Thyroid gland (tissue), 4 donors: ENCODE results near the gene BET1L. TPM values are rescaled to one million over a fixed set of nuclear protein-coding genes. Genes with fewer than 3 reads are reported as not detected.

Source experiments
- DNase-seq, 2 donors: peaks; one replicate each; pipeline ENCODE4 v3.0.0-alpha.2; 2019
- H3K27ac ChIP-seq, 3 donors: fragments of 200-600 bp; sonication (generic); 1 replicate in 2 of 3; 2 replicates in 1 of 3; pipeline ENCODE4 v1.5.1; 2016 to 2019; ENCODE audit warnings: mild to moderate bottlenecking in 1 of 3, moderate library complexity in 1 of 3
- H3K27me3 ChIP-seq: fragments of 200-600 bp; sonication (generic); one replicate; pipeline ENCODE4 v1.5.1; 2019
- H3K36me3 ChIP-seq, 2 donors: fragments of 200-600 bp; sonication (generic); one replicate each; pipeline ENCODE4 v1.5.1; 2016 to 2019
- H3K4me1 ChIP-seq, 2 donors: fragments of 200-600 bp; sonication (generic); one replicate each; pipeline ENCODE4 v1.5.1; 2017 to 2019
- H3K4me3 ChIP-seq, 3 donors: fragments of 200-600 bp; sonication (generic); replicated peaks in 1 of 3; 1 replicate in 2 of 3; 2 replicates in 1 of 3; pipeline ENCODE4 v1.5.1; 2016; ENCODE audit warnings: mild to moderate bottlenecking in 1 of 3
- H3K9me3 ChIP-seq: fragments of 200-600 bp; sonication (generic); one replicate; pipeline ENCODE4 v1.5.1; 2017
- POLR2A ChIP-seq, 2 donors: fragments of 450-650 bp; IDR thresholded peaks; one replicate each; pipeline ENCODE4 v1.6.1; 2017; ENCODE audit warnings: antibody characterized with exemption in 2 of 2, mild to moderate bottlenecking in 2 of 2, moderate library complexity in 1 of 2
- WGBS, 2 donors: methylation state at CpG; one replicate each; pipeline ENCODE4 v1.1.5; 2017; 5-methylcytosine and 5-hydroxymethylcytosine counted together
- intact Hi-C: fragments of 100-400 bp; cut with DNase I; formaldehyde crosslinking; loops from one replicate; pipeline ENCODE4 v1.15.1; 2023
- total RNA-seq, 4 donors: library from RNA; depleted of rRNA; stranded (reverse); fragments of >200 nt; gene quantifications; one replicate each; pipeline ENCODE4 v1.2.3, GENCODE V29; 2016
- TF ChIP-seq, protein P1 (sequence below), 6 experiments: fragments of 200-600 bp in 3 of 6; fragments of 450-650 bp in 3 of 6; sonication (generic) in 3 of 6; IDR thresholded peaks; one replicate each; pipeline ENCODE4 v1.5.1; 2016 to 2019; ENCODE audit warnings: antibody characterized with exemption in 6 of 6, mild to moderate bottlenecking in 2 of 6, inconsistent platforms in 1 of 6, moderate library complexity in 1 of 6

BET1L gene
- total RNA-seq, 4 donors from 2014 or later, result 22.2 to 39.5 (median 33.8) TPM

DNA sequence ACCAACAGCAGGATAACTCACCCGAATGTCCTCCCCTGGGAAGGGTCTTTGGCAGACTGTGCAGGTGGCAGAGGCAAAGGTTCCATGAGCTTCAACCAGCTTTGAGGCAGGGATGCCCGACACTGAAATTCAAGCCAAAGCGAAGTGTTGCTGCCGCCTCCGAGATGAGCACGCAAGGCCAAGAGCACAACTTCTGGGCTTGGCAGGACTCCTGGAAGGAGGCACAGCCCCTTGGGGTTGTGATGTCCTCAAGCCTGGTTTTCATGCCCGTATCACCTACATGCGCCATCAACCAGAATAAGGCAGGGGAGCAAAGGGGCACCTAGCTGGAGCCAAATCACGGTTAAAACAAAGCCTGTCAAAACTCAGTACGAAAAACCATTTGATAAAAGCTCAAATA is 23.2 kb upstream of the BET1L start:
- no peaks in the 10 kb centered on the region for H3K36me3 ChIP-seq
- H3K9me3 ChIP-seq, result no peaks in the 10 kb centered on the region
- no peak for TF ChIP-seq POLR2A (IDR thresholded peaks at IDR 0.05)
- TF ChIP-seq, protein P1, sequence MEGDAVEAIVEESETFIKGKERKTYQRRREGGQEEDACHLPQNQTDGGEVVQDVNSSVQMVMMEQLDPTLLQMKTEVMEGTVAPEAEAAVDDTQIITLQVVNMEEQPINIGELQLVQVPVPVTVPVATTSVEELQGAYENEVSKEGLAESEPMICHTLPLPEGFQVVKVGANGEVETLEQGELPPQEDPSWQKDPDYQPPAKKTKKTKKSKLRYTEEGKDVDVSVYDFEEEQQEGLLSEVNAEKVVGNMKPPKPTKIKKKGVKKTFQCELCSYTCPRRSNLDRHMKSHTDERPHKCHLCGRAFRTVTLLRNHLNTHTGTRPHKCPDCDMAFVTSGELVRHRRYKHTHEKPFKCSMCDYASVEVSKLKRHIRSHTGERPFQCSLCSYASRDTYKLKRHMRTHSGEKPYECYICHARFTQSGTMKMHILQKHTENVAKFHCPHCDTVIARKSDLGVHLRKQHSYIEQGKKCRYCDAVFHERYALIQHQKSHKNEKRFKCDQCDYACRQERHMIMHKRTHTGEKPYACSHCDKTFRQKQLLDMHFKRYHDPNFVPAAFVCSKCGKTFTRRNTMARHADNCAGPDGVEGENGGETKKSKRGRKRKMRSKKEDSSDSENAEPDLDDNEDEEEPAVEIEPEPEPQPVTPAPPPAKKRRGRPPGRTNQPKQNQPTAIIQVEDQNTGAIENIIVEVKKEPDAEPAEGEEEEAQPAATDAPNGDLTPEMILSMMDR (IDR thresholded peaks at IDR 0.05), result no peak
- H3K4me3 ChIP-seq, result no peak overlapping the region
- no peak overlapping the region for H3K27ac ChIP-seq
- intact Hi-C loops, result no loop called here
- no peak for DNase-seq
- 95 to 99% methylated on average over 10 of the region's 10 CpGs for WGBS, 2 donors
- no peaks in the 10 kb centered on the region for H3K27me3 ChIP-seq
- peaks cover 3 to 4% of the 10 kb centered on the region in 2 donors for H3K4me1 ChIP-seq

DNA sequence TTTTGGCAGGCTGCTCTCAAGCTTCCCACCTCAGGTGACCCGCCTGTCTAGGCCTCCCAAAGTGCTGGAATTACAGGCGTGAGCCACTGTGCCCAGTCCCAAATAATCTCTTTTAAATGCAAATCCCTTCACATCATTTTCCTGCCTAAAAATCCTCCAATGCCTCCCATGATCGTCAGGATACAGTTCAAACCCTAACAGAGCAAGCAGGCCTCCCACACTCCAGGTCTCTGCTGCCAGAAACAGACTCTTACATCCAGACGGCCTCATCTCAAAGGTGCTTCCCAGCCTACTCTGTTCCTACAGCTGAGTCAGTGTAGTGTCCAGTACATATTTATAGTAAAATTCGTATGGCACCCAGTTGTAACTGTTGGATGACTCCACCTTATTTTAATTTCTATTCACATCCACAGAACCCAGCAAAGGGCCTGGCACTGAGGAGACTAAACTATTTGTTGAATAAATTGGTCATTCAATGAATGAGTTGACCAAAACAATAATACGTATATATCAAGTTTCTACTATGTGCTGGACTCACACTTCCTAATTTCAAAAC is 20.7 kb upstream of the BET1L start:
- DNase-seq, result no peak
- intact Hi-C loops, result no loop called here

DNA sequence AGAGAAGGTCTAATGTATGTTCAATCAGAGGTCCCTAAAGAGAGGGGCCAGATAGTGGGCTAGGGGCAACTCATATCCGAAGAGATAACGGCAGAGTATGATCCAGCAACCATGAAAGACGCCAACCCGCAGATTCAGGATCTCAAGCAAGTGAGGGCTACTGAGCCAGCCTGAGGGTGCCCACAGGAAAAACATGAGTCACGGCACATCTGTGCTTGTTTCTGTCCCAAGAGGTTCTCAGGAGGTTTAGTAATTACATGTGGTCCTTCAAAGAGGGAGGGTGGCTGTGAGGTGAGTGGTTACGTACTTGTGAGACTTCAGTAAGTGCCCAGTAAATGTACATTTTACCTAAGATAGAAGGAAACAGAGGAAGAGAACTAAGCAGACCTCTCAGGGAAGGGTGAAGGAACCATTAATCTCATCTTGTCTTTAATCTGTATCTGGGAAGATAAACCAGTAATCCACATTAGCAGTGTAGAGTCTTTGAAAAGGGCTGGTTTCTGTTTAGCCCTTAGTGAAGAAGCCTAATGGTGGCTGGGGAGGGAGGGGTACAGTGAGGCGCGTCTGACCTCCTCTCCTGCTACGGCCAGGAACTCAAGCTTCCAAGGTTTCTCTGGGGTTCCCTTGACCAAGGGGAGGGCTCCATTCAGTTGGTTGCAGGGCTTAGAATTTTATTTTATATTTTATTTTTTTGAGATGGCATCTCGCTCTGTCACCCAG is 18.7 kb upstream of the BET1L start:
- intact Hi-C loops, result no loop called here
- H3K27ac ChIP-seq, result no peak overlapping the region
- H3K27me3 ChIP-seq, result no peaks in the 10 kb centered on the region
- TF ChIP-seq, protein P1 (IDR thresholded peaks at IDR 0.05), result no peak
- TF ChIP-seq POLR2A (IDR thresholded peaks at IDR 0.05), result no peak
- H3K9me3 ChIP-seq, result no peaks in the 10 kb centered on the region
- WGBS, 2 donors, result 91% methylated on average over 10 of the region's 10 CpGs
- H3K4me1 ChIP-seq, result no peaks in the 10 kb centered on the region
- no peak overlapping the region for H3K4me3 ChIP-seq
- peaks cover 0 to 4% of the 10 kb centered on the region in 2 donors for H3K36me3 ChIP-seq
- no peak for DNase-seq

More for the DNA sequence above, 20.7 kb upstream of the BET1L start:
- Histone ChIP-seq H3K36me3 (no peaks in the 10 kb centered on the region), H3K9me3 (no peaks in the 10 kb centered on the region), H3K27me3 (no peaks in the 10 kb centered on the region), H3K4me1 (no peaks in the 10 kb centered on the region), H3K4me3 (no peak overlapping the region), H3K27ac (no peak overlapping the region)
- TF ChIP-seq POLR2A (IDR thresholded peaks at IDR 0.05), result no peak
- TF ChIP-seq, protein P1 (IDR thresholded peaks at IDR 0.05), result no peak
- WGBS, 2 donors, result 89 to 91% methylated on average over 6 of the region's 6 CpGs

DNA sequence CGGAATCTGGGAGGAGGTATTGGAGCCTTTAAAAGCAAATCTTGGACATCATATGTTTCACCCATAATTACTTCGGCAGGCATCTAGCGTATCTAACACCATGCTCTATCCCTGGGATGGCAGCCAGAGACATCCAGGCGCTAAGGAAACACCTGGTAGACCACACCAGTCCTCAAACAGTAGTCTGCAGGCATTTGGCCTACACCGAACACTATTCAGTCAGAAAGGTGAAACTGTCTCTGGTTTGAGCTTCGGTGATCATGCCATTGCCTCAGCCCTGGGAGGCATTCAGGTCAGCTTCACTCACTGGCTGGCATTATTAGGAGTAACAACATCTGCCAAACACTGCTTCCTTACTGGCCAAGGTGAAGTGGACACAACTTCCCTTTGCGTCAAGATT is 17.2 kb upstream of the BET1L start:
- DNase-seq, result no peak
- Histone ChIP-seq H3K36me3 (peaks cover 0 to 4% of the 10 kb centered on the region in 2 donors), H3K4me3 (no peak overlapping the region), H3K4me1 (no peaks in the 10 kb centered on the region), H3K9me3 (no peaks in the 10 kb centered on the region), H3K27ac (no peak overlapping the region), H3K27me3 (no peaks in the 10 kb centered on the region)
- intact Hi-C loops, result no loop called here
- WGBS, 2 donors, result 89 to 91% methylated on average over 7 of the region's 7 CpGs
- TF ChIP-seq POLR2A (IDR thresholded peaks at IDR 0.05), result no peak
- TF ChIP-seq, protein P1 (IDR thresholded peaks at IDR 0.05), result no peak

DNA sequence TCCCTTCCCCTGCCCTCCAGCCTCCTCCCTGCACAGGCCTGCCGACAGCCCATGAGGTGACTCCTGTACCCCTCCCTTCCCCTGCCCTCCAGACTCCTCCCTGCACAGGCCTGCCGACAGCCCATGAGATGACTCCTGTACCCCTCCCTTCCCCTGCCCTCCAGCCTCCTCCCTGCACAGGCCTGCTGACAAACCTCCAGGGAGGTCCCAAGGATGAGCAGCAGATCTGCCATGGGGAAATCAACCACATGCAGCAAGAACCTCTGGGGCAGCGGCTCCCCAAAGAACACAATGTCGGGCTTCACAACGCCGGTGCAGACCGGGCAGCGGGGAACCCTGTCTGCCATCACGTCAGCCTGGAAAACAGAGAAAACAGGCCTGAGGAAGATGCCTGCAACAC is 16.7 kb upstream of the BET1L start:
- 90 to 98% methylated on average over 6 to 8 of the region's 9 CpGs for WGBS, 2 donors
- no peak for TF ChIP-seq POLR2A (IDR thresholded peaks at IDR 0.05)
- TF ChIP-seq, protein P1 (IDR thresholded peaks at IDR 0.05), result no peak
- no peaks in the 10 kb centered on the region for H3K27me3 ChIP-seq
- no peaks in the 10 kb centered on the region for H3K9me3 ChIP-seq
- H3K4me3 ChIP-seq, result no peak overlapping the region
- DNase-seq, result no peak
- H3K36me3 ChIP-seq, result peaks cover 0 to 4% of the 10 kb centered on the region in 2 donors
- intact Hi-C loops, result no loop called here
- H3K27ac ChIP-seq, result no peak overlapping the region
- no peaks in the 10 kb centered on the region for H3K4me1 ChIP-seq
